HepG2 (cell line): ENCODE results near the gene AK4. TPM values are rescaled to one million over a fixed set of nuclear protein-coding genes. Genes with fewer than 3 reads are reported as not detected.

Experiments
- CTCF ChIP-seq: sonication (generic); formaldehyde crosslinking; IDR thresholded peaks from 2 replicates; pipeline ENCODE4 v1.5.0; 2020; ENCODE audit warnings: mild to moderate bottlenecking, missing genetic modification reagents, moderate library complexity
- KLF16 ChIP-seq, 2 experiments: sonication (generic) in 1 of 2; formaldehyde crosslinking in 1 of 2; IDR thresholded peaks; 2 replicates each; pipeline versions ENCODE4 v1.6.1 to v1.8.0; 2016 to 2023; ENCODE audit warnings: missing genetic modification reagents in 2 of 2, missing compliant biosample characterization in 1 of 2
- LCORL ChIP-seq, 2 experiments: fragments of 450-650 bp in 1 of 2; sonication (generic) in 1 of 2; formaldehyde crosslinking in 1 of 2; IDR thresholded peaks; 2 replicates each; pipeline versions ENCODE4 v1.5.0 to v1.6.1; 2017 to 2020; ENCODE audit warnings: antibody characterized with exemption in 1 of 2, missing genetic modification reagents in 1 of 2
- MED1 ChIP-seq: sonication (generic); formaldehyde crosslinking; IDR thresholded peaks from 2 replicates; pipeline ENCODE4 v1.4.0; 2020; ENCODE audit warnings: missing genetic modification reagents
- MTERF4 ChIP-seq: sonication (generic); formaldehyde crosslinking; IDR thresholded peaks from 2 replicates; pipeline ENCODE4 v1.8.0; 2023; ENCODE audit warnings: mild to moderate bottlenecking, missing genetic modification reagents
- POGK ChIP-seq: sonication (generic); formaldehyde crosslinking; conservative IDR thresholded peaks from 2 replicates; pipeline ENCODE4 v1.8.0; 2022; ENCODE audit warnings: mild to moderate bottlenecking, moderate library complexity, missing genetic modification reagents
- SAFB2 ChIP-seq: sonication (generic); formaldehyde crosslinking; IDR thresholded peaks from 2 replicates; pipeline ENCODE4 v1.5.1; 2020; ENCODE audit warnings: missing genetic modification reagents, low read depth, mild to moderate bottlenecking, borderline replicate concordance
- ZFY ChIP-seq: sonication (generic); formaldehyde crosslinking; IDR thresholded peaks from 2 replicates; pipeline ENCODE4 v1.4.0; 2020; ENCODE audit warnings: missing genetic modification reagents
- ZNF646 ChIP-seq: sonication (generic); formaldehyde crosslinking; IDR thresholded peaks from 2 replicates; pipeline ENCODE4 v1.9.0; 2021; ENCODE audit warnings: mild to moderate bottlenecking, missing genetic modification reagents
- ZXDC ChIP-seq: sonication (generic); formaldehyde crosslinking; IDR thresholded peaks from 2 replicates; pipeline ENCODE4 v1.5.0; 2020; ENCODE audit warnings: mild to moderate bottlenecking, missing genetic modification reagents
- polyA plus RNA-seq, 8 experiments: library from polyadenylated mRNA; depleted of rRNA in 3 of 8; stranded (reverse) in 7 of 8; unstranded in 1 of 8; fragments of >200 nt; fragmentation: Illumina TruSeq in 4 of 8; extraction: Trizol in 4 of 8; gene quantifications; 2 replicates each; pipeline versions ENCODE4 v1.2.1 to v1.2.3, GENCODE V29; 2011 to 2016; ENCODE audit warnings: low read depth in 4 of 8, missing spikeins in 1 of 8, mixed read lengths in 1 of 8; ENCODE audit not compliant: insufficient read depth in 1 of 8
- total RNA-seq, 5 experiments: library from RNA; depleted of rRNA; stranded (reverse); fragments of >200 nt; fragmentation: Illumina TruSeq; extraction: Trizol; gene quantifications; 2 replicates each; pipeline ENCODE4 v1.2.3, GENCODE V29; 2016; ENCODE audit warnings: low read depth in 1 of 5

The AK4 gene
- total and polyA plus RNA-seq, 2 of the 13 experiments (the other 11 are each of a cell fraction or from before 2014, with no cell fraction given) = 110 to 160 TPM

GRCh38 chr1:65254320-65255034, 106.5 kb downstream of the AK4 start (continued):
- TF ChIP-seq MTERF4 (CRISPR knock-in tag) (peak; percentile 62; the same call in 1 of the 2 replicates), MED1 (CRISPR knock-in tag) (no peak), ZFY (CRISPR knock-in tag) (peak; percentile 65), LCORL (IDR thresholded peaks at IDR 0.05) (no peak), LCORL (CRISPR knock-in tag; IDR thresholded peaks at IDR 0.05) (no peak), ZXDC (CRISPR knock-in tag) (no peak), KLF16 (CRISPR knock-in tag; IDR thresholded peaks at IDR 0.05) (0 out of 4 replicates have a peak, but pooled peaks of 1 of the 2 experiments have one; percentile 23), ZNF646 (peak; percentile 38; the same call in 1 of the 2 replicates), CTCF (CRISPR knock-in tag) (peak; percentile 31; the same call in 1 of the 2 replicates), SAFB2 (CRISPR knock-in tag) (0 out of 2 replicates have a peak, but pooled peaks have one; percentile 45), POGK (CRISPR knock-in tag) (0 out of 2 replicates have a peak, but pooled peaks have one; percentile 14)
